Ishikawa (cell line): Measurements from ENCODE around the gene CHEK2.

Experiments used
- CREB1 ChIP-seq: IDR thresholded peaks from 2 replicates; pipeline ENCODE4 v1.6.1; 2012; ENCODE audit warnings: low read depth
- EP300 ChIP-seq: IDR thresholded peaks from 2 replicates; pipeline ENCODE4 v1.6.1; 2012; ENCODE audit warnings: borderline replicate concordance
- RAD21 ChIP-seq: IDR thresholded peaks from 2 replicates; pipeline ENCODE4 v1.6.1; 2012; ENCODE audit warnings: low read depth
- TF ChIP-seq, protein P1 (sequence below): IDR thresholded peaks from 2 replicates; pipeline ENCODE4 v1.6.1; 2012; ENCODE audit warnings: low read depth, mild to moderate bottlenecking

GRCh38 chr22:28639321-28639720, 102.3 kb downstream of the CHEK2 start:
- TF ChIP-seq, protein P1, sequence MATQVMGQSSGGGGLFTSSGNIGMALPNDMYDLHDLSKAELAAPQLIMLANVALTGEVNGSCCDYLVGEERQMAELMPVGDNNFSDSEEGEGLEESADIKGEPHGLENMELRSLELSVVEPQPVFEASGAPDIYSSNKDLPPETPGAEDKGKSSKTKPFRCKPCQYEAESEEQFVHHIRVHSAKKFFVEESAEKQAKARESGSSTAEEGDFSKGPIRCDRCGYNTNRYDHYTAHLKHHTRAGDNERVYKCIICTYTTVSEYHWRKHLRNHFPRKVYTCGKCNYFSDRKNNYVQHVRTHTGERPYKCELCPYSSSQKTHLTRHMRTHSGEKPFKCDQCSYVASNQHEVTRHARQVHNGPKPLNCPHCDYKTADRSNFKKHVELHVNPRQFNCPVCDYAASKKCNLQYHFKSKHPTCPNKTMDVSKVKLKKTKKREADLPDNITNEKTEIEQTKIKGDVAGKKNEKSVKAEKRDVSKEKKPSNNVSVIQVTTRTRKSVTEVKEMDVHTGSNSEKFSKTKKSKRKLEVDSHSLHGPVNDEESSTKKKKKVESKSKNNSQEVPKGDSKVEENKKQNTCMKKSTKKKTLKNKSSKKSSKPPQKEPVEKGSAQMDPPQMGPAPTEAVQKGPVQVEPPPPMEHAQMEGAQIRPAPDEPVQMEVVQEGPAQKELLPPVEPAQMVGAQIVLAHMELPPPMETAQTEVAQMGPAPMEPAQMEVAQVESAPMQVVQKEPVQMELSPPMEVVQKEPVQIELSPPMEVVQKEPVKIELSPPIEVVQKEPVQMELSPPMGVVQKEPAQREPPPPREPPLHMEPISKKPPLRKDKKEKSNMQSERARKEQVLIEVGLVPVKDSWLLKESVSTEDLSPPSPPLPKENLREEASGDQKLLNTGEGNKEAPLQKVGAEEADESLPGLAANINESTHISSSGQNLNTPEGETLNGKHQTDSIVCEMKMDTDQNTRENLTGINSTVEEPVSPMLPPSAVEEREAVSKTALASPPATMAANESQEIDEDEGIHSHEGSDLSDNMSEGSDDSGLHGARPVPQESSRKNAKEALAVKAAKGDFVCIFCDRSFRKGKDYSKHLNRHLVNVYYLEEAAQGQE = no peak
- TF ChIP-seq CREB1 (no peak), RAD21 (no peak), EP300 (no peak)
